ENCODE measurements around the gene GGN. TPM values are rescaled to one million over a fixed set of nuclear protein-coding genes. Genes with fewer than 3 reads are reported as not detected.

The GGN gene
- total and polyA plus RNA-seq, 2 of the 13 experiments (the other 11 are each of a cell fraction or from before 2014, with no cell fraction given): not detected

DNA sequence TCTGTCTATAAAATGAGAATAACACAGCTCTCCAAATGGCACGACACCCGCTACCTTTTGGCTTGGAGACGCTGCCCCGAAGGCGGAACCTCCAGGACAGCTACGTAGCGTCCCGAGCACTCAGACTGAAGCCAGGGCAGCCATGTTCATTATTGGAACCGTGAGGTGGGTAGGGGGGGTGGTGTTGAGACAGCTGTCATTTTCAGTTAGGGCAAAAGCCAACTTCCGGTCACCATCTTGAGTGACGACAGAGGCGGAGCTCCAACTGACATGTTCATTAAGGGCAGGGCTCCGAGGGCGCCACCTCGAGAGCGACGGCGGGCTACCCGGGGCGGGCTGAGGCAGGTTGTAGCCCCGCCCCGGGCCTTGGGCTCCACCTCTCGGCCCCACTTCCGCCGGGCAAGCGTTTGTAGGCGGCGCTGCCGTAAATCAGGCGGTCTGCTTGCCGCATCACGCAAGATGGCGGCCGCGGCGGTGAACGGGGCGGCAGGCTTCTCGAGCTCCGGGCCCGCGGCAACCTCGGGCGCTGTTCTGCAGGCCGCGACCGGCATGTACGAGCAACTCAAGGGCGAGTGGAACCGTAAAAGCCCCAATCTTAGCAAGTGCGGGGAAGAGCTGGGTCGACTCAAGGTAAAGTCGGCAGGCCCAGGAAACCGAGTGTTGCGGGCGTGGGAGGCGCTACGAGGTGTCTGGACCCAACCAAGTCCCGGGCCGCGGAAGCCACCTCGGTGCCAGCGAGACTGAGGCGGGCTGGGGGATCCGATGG, 13.3 kb downstream of the GGN start, which contains the start of gene PSMD8 (continued):
- TF ChIP-seq, protein P1, sequence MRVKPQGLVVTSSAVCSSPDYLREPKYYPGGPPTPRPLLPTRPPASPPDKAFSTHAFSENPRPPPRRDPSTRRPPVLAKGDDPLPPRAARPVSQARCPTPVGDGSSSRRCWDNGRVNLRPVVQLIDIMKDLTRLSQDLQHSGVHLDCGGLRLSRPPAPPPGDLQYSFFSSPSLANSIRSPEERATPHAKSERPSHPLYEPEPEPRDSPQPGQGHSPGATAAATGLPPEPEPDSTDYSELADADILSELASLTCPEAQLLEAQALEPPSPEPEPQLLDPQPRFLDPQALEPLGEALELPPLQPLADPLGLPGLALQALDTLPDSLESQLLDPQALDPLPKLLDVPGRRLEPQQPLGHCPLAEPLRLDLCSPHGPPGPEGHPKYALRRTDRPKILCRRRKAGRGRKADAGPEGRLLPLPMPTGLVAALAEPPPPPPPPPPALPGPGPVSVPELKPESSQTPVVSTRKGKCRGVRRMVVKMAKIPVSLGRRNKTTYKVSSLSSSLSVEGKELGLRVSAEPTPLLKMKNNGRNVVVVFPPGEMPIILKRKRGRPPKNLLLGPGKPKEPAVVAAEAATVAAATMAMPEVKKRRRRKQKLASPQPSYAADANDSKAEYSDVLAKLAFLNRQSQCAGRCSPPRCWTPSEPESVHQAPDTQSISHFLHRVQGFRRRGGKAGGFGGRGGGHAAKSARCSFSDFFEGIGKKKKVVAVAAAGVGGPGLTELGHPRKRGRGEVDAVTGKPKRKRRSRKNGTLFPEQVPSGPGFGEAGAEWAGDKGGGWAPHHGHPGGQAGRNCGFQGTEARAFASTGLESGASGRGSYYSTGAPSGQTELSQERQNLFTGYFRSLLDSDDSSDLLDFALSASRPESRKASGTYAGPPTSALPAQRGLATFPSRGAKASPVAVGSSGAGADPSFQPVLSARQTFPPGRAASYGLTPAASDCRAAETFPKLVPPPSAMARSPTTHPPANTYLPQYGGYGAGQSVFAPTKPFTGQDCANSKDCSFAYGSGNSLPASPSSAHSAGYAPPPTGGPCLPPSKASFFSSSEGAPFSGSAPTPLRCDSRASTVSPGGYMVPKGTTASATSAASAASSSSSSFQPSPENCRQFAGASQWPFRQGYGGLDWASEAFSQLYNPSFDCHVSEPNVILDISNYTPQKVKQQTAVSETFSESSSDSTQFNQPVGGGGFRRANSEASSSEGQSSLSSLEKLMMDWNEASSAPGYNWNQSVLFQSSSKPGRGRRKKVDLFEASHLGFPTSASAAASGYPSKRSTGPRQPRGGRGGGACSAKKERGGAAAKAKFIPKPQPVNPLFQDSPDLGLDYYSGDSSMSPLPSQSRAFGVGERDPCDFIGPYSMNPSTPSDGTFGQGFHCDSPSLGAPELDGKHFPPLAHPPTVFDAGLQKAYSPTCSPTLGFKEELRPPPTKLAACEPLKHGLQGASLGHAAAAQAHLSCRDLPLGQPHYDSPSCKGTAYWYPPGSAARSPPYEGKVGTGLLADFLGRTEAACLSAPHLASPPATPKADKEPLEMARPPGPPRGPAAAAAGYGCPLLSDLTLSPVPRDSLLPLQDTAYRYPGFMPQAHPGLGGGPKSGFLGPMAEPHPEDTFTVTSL (CRISPR knock-in tag; IDR thresholded peaks at IDR 0.05; ENCODE audit: borderline replicate concordance): peak; percentile 35; the same call in 1 of the 2 replicates
- TF ChIP-seq RFX1 (IDR thresholded peaks at IDR 0.05) (no peak), TEAD3 (CRISPR knock-in tag; optimal IDR thresholded peaks at IDR 0.05; ENCODE audit: borderline replicate concordance) (peak; percentile 38), GATA4 (IDR thresholded peaks at IDR 0.05; ENCODE audit: borderline replicate concordance, low read depth) (peak; percentile 75; the same call in 1 of the 2 replicates), ZNF329 (CRISPR knock-in tag; IDR thresholded peaks at IDR 0.05; ENCODE audit: low read depth) (peak; percentile 93), PHF20 (CRISPR knock-in tag; IDR thresholded peaks at IDR 0.05) (peak; percentile 83), ELF3 (CRISPR knock-in tag; IDR thresholded peaks at IDR 0.05) (peak; percentile 77)
- TF ChIP-seq, protein P2, sequence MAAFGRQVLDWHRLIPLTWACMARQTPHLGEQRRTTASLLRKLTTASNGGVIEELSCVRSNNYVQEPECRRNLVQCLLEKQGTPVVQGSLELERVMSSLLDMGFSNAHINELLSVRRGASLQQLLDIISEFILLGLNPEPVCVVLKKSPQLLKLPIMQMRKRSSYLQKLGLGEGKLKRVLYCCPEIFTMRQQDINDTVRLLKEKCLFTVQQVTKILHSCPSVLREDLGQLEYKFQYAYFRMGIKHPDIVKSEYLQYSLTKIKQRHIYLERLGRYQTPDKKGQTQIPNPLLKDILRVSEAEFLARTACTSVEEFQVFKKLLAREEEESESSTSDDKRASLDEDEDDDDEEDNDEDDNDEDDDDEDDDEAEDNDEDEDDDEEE (CRISPR knock-in tag; IDR thresholded peaks at IDR 0.05): 0 out of 2 replicates have a peak, but pooled peaks have one; percentile 69
- TF ChIP-seq, protein P3, sequence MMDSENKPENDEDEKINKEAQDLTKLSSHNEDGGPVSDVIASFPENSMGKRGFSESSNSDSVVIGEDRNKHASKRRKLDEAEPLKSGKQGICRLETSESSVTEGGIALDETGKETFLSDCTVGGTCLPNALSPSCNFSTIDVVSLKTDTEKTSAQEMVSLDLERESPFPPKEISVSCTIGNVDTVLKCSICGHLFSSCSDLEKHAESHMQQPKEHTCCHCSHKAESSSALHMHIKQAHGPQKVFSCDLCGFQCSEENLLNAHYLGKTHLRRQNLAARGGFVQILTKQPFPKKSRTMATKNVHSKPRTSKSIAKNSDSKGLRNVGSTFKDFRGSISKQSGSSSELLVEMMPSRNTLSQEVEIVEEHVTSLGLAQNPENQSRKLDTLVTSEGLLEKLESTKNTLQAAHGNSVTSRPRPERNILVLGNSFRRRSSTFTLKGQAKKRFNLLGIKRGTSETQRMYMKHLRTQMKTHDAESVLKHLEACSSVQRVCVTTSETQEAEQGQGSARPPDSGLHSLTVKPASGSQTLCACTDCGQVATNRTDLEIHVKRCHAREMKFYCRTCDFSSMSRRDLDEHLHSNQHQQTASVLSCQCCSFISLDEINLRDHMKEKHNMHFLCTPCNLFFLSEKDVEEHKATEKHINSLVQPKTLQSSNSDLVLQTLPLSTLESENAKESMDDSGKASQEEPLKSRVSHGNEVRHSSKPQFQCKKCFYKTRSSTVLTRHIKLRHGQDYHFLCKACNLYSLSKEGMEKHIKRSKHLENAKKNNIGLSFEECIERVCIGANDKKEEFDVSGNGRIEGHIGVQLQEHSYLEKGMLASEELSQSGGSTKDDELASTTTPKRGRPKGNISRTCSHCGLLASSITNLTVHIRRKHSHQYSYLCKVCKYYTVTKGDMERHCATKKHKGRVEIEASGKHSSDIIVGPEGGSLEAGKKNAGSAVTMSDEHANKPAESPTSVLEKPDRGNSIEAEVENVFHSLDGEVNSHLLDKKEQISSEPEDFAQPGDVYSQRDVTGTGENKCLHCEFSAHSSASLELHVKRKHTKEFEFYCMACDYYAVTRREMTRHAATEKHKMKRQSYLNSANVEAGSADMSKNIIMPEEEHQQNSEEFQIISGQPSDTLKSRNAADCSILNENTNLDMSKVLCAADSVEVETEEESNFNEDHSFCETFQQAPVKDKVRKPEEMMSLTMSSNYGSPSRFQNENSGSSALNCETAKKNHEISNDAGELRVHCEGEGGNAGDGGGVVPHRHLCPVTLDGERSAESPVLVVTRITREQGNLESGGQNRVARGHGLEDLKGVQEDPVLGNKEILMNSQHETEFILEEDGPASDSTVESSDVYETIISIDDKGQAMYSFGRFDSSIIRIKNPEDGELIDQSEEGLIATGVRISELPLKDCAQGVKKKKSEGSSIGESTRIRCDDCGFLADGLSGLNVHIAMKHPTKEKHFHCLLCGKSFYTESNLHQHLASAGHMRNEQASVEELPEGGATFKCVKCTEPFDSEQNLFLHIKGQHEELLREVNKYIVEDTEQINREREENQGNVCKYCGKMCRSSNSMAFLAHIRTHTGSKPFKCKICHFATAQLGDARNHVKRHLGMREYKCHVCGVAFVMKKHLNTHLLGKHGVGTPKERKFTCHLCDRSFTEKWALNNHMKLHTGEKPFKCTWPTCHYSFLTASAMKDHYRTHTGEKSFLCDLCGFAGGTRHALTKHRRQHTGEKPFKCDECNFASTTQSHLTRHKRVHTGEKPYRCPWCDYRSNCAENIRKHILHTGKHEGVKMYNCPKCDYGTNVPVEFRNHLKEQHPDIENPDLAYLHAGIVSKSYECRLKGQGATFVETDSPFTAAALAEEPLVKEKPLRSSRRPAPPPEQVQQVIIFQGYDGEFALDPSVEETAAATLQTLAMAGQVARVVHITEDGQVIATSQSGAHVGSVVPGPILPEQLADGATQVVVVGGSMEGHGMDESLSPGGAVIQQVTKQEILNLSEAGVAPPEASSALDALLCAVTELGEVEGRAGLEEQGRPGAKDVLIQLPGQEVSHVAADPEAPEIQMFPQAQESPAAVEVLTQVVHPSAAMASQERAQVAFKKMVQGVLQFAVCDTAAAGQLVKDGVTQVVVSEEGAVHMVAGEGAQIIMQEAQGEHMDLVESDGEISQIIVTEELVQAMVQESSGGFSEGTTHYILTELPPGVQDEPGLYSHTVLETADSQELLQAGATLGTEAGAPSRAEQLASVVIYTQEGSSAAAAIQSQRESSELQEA (CRISPR knock-in tag; IDR thresholded peaks at IDR 0.05; ENCODE audit: not compliant biosample characterization): peak; percentile 44
- TF ChIP-seq, protein P4, sequence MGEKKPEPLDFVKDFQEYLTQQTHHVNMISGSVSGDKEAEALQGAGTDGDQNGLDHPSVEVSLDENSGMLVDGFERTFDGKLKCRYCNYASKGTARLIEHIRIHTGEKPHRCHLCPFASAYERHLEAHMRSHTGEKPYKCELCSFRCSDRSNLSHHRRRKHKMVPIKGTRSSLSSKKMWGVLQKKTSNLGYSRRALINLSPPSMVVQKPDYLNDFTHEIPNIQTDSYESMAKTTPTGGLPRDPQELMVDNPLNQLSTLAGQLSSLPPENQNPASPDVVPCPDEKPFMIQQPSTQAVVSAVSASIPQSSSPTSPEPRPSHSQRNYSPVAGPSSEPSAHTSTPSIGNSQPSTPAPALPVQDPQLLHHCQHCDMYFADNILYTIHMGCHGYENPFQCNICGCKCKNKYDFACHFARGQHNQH (CRISPR knock-in tag; IDR thresholded peaks at IDR 0.05): peak; percentile 65; the same call in 1 of the 2 replicates
